NCI-H226 (cell line): Measurements from ENCODE around the gene ZBTB11.
"Not testable (repeated sequence)": the region's sequence is repeated elsewhere in the genome, so short reads cannot be mapped to it uniquely, and the experiment has no call there.

ENCODE experiments used
- DNase-seq: peaks from one replicate; pipeline ENCODE4 v3.0.0-alpha.2; 2015

The ZBTB11 gene

GRCh38 chr3:101641397-101642115 is 35.4 kb downstream of the ZBTB11 start:
- DNase-seq: not testable (repeated sequence)

- DNase-seq: no peak
These were observed 36.7 kb downstream of the ZBTB11 start for GRCh38 chr3:101640256-101640655.

GRCh38 chr3:101639280-101639963 is 37.5 kb downstream of the ZBTB11 start:
- no peak for DNase-seq

GRCh38 chr3:101638261-101638745 is 38.6 kb downstream of the ZBTB11 start:
- DNase-seq: no peak

GRCh38 chr3:101637451-101637850 is 39.5 kb downstream of the ZBTB11 start:
- no peak for DNase-seq

- DNase-seq: peak; percentile 10
These were observed 40.8 kb downstream of the ZBTB11 start for GRCh38 chr3:101635954-101636798.

- DNase-seq: no peak
These were observed 41.6 kb downstream of the ZBTB11 start for GRCh38 chr3:101635345-101635744.

GRCh38 chr3:101634591-101635196 is 42.2 kb downstream of the ZBTB11 start:
- no peak for DNase-seq

GRCh38 chr3:101633186-101633585 is 43.7 kb downstream of the ZBTB11 start:
- no peak for DNase-seq

- DNase-seq: no peak
These were observed 44.3 kb downstream of the ZBTB11 start for GRCh38 chr3:101632586-101632985.

- DNase-seq: not testable (repeated sequence)
These were observed 45.0 kb downstream of the ZBTB11 start for GRCh38 chr3:101631959-101632358.

GRCh38 chr3:101631098-101631796 is 45.7 kb downstream of the ZBTB11 start:
- DNase-seq: no peak

GRCh38 chr3:101629219-101629618 is 47.7 kb downstream of the ZBTB11 start:
- DNase-seq: no peak

GRCh38 chr3:101625879-101626278 is 51.1 kb downstream of the ZBTB11 start:
- no peak for DNase-seq

- DNase-seq: no peak
These were observed 52.1 kb downstream of the ZBTB11 start for GRCh38 chr3:101624857-101625256.

- DNase-seq: no peak
These were observed 53.3 kb downstream of the ZBTB11 start for GRCh38 chr3:101623656-101624055.

GRCh38 chr3:101619734-101620133 is 57.2 kb downstream of the ZBTB11 start:
- DNase-seq: no peak

GRCh38 chr3:101618726-101619125 is 58.2 kb downstream of the ZBTB11 start:
- no peak for DNase-seq

- no peak for DNase-seq
These were observed 59.5 kb downstream of the ZBTB11 start for GRCh38 chr3:101617478-101617877.

- no peak for DNase-seq
These were observed 61.4 kb downstream of the ZBTB11 start for GRCh38 chr3:101615525-101615924.

- DNase-seq: not testable (repeated sequence)
These were observed 63.9 kb downstream of the ZBTB11 start for GRCh38 chr3:101613014-101613413.

- DNase-seq: no peak
These were observed 65.9 kb downstream of the ZBTB11 start for GRCh38 chr3:101611023-101611422.
